GM10248 (cell line): ENCODE data around the gene NDRG4.

Experiments
- CTCF ChIA-PET: fragments of 300-600 bp; sonication (Branson Sonifier 250); formaldehyde crosslinking; extraction: SDS; loops from one replicate; lab custom pipeline; 2021; ENCODE audit warnings: antibody characterized with exemption; lab: Yijun Ruan, JAX
- POLR2A ChIA-PET: fragments of 350-650 bp; sonication (Branson Sonifier 250); formaldehyde crosslinking; extraction: SDS; loops from one replicate; lab custom pipeline; 2020; ENCODE audit warnings: antibody characterized with exemption; lab: Yijun Ruan, JAX
- DNase-seq: peaks from one replicate; pipeline ENCODE4 v3.0.0; 2012; ENCODE audit errors: extremely low spot score
- CTCF ChIP-seq: IDR thresholded peaks from 2 replicates; pipeline ENCODE4 v1.5.1; 2012; ENCODE audit warnings: mild to moderate bottlenecking, low read depth; ENCODE audit errors: extremely low read depth, missing control alignments, control extremely low read depth

The NDRG4 gene

GRCh38 chr16:58464047-58464915 lies 35.7 kb upstream of the NDRG4 start:
- ChIA-PET POLR2A (no interaction called here), CTCF (no interaction called here)
- DNase-seq, result no peak
- no peak for TF ChIP-seq CTCF

GRCh38 chr16:58464916-58465731 lies 34.8 kb upstream of the NDRG4 start:
- ChIA-PET POLR2A (no interaction called here), CTCF (interaction anchor here (1.2 kb wide), 1 partner anchor 128 kb away, joined by 5 read pairs; no protein-coding TSS in a partner anchor)
- no peak for DNase-seq
- no peak for TF ChIP-seq CTCF

- DNase-seq, result no peak
- ChIA-PET CTCF (interaction anchor here (1.2 kb wide), 1 partner anchor 129 kb away, joined by 5 read pairs; no protein-coding TSS in a partner anchor), POLR2A (no interaction called here)
- no peak for TF ChIP-seq CTCF
These were observed 34.1 kb upstream of the NDRG4 start for GRCh38 chr16:58465817-58466216.

- DNase-seq, result no peak
- ChIA-PET CTCF (interaction anchor here (1.2 kb wide), 1 partner anchor 129 kb away, joined by 5 read pairs; no protein-coding TSS in a partner anchor), POLR2A (no interaction called here)
- TF ChIP-seq CTCF, result no peak
These were observed 33.5 kb upstream of the NDRG4 start for GRCh38 chr16:58466396-58466795.

- ChIA-PET POLR2A (no interaction called here), CTCF (interaction anchor here (1.0 to 2.1 kb wide), 3 partner anchors 13 to 131 kb away, joined by 3 to 8 read pairs (median 6); no protein-coding TSS in a partner anchor)
- TF ChIP-seq CTCF, result no peak
- no peak for DNase-seq
These were observed 32.0 kb upstream of the NDRG4 start for GRCh38 chr16:58467905-58468304.
